Brain microvascular endothelial cell (primary cell): ENCODE results near the gene DACT3.

ENCODE experiments used
- DNase-seq: peaks from one replicate; pipeline ENCODE4 v3.0.0-alpha.2; 2020
- H3K27ac ChIP-seq: fragments of 250-450 bp; sonication (Bioruptor Pico); 2 replicates; pipeline ENCODE4 v1.5.1; 2020; ENCODE audit warnings: mild to moderate bottlenecking, moderate library complexity
- H3K27me3 ChIP-seq: fragments of 250-450 bp; sonication (Bioruptor Pico); replicated peaks from 2 replicates; pipeline ENCODE4 v1.5.1; 2020; ENCODE audit warnings: mild to moderate bottlenecking
- H3K36me3 ChIP-seq: fragments of 250-450 bp; sonication (Bioruptor Pico); replicated peaks from 2 replicates; pipeline ENCODE4 v1.5.1; 2020; ENCODE audit warnings: mild to moderate bottlenecking
- H3K4me3 ChIP-seq: 2 replicates; pipeline ENCODE4 v1.5.1; 2011; ENCODE audit warnings: low read depth, mild to moderate bottlenecking, control low read depth, low read length, moderate library complexity
- CTCF ChIP-seq: IDR thresholded peaks from 2 replicates; pipeline ENCODE4 v1.5.1; 2011; ENCODE audit warnings: low read depth, mild to moderate bottlenecking, moderate library complexity, low read length, control low read depth, inconsistent platforms; ENCODE audit errors: missing control alignments
- in situ Hi-C: cut with HindIII; loops from 2 replicates; pipeline ENCODE4 v1.10.0; 2017; ENCODE audit warnings: low sequenced_read_pairs, low pct_ligation_motif_present

The DACT3 gene

GRCh38 chr19:46598372-46598917 lies 62.5 kb downstream of the DACT3 start:
- in situ Hi-C loops = no loop called here
- Histone ChIP-seq H3K27ac (no peak overlapping the region), H3K4me3 (no peak overlapping the region), H3K36me3 (no peaks in the 10 kb centered on the region), H3K27me3 (no peaks in the 10 kb centered on the region)
- DNase-seq = no peak
- no peak for TF ChIP-seq CTCF
